HG03558 (cell line): ENCODE measurements around the gene MYZAP.

Experiments
- ATAC-seq: cut with Tn5 transposase; IDR thresholded peaks from one replicate; pipeline ENCODE4 v1.9.1; 2021; ENCODE audit warnings: moderate number of reproducible peaks; ENCODE audit not compliant: unreplicated experiment; ENCODE audit errors: extremely low read depth

MYZAP gene, protein sequence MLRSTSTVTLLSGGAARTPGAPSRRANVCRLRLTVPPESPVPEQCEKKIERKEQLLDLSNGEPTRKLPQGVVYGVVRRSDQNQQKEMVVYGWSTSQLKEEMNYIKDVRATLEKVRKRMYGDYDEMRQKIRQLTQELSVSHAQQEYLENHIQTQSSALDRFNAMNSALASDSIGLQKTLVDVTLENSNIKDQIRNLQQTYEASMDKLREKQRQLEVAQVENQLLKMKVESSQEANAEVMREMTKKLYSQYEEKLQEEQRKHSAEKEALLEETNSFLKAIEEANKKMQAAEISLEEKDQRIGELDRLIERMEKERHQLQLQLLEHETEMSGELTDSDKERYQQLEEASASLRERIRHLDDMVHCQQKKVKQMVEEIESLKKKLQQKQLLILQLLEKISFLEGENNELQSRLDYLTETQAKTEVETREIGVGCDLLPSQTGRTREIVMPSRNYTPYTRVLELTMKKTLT

DNA sequence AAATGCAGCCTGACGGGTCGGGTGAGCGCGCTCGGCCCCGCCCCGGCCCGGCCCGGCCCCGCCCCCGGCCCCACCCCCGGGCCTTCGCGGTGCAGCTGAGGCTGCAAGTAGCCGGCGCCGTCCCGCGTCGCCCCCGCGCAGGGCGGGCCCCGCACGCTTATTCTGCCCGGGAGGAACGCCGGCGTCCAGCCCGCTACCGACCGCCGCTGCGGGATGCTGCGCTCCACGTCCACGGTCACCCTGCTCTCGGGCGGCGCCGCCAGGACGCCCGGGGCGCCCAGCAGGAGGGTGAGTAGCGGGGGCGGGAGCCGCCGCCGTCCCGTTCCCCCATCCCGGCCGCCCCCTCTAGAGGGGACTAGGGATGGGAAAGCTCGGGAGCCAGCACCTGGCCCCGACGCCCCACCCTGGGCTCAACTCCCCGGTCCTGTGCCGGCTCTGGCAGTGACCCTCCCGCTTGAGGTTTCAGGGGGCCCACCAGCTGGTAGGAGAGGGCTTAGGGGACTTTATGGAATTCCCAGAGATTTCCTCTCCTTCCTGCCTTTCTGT lies at the start of gene MYZAP:
MYZAP (plus strand) TSS at position 83 of the 546 bp plus-strand sequence; CDS start at position 214, 131 bp downstream.
- ATAC-seq: no peak

DNA sequence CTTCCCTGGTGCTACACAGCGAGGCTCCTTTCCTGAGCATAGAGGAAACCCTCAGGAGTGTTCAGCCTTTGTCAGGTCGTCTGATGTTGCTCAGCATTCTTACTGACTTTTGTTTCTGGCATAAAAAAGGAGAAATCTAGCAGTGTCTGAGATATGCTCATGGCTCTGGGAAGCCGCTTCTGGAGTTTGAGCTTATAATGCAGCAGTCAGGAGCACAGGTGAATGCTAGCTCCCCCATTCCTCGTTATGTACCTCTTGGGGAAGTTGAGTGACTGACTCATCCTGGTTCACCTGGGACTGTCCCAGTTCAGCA lies 49.2 kb upstream of the MYZAP start:
- ATAC-seq: no peak

DNA sequence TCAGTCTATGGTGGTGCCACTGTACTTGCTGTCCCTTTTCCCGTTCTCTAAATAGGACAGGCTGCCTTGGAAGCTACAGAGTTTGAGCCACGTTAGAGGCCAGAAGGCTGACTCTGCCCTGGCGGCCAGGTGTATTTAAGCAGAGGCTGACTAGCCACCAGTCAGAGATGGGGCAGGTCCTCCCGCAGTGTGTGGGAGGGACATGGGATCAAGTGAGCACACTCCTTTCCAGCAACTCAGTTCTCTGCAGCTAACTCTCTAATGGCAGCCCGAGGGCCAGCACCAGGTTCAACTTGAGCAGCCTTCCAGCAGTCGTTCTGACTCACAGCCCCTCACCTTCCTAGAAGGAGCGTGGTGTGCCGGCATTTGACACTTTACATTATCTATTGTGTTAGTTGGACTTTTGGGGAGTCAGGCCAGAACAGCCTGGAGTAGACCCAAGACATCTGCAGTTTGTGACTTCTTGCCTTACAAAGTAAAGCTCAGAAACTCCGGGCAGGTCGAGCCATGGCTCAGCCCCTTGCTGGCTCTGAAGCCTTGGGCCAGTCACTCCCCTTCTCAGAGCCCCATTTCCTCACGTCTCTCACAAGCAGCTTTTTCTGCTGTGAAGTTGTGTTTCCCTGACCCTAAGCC lies 46.7 kb upstream of the MYZAP start:
- no peak for ATAC-seq

DNA sequence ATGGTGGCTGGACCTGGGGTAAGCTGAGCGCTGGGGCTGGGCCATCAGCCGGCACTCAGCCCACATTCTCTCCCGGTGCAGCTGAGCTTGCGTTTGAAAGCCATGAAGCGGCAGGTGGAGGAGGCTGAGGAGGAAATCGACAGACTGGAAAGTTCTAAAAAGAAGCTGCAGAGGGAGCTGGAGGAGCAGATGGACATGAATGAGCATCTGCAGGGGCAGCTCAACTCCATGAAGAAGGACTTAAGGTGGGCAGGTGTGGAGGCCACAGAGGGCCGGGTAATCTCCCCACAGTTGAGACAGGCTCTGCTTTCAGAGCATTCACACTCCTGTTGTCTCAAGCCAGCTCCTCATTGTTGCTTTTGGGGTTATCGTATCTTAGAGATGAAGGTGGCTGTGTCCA lies 45.7 kb upstream of the MYZAP start:
- ATAC-seq: no peak

DNA sequence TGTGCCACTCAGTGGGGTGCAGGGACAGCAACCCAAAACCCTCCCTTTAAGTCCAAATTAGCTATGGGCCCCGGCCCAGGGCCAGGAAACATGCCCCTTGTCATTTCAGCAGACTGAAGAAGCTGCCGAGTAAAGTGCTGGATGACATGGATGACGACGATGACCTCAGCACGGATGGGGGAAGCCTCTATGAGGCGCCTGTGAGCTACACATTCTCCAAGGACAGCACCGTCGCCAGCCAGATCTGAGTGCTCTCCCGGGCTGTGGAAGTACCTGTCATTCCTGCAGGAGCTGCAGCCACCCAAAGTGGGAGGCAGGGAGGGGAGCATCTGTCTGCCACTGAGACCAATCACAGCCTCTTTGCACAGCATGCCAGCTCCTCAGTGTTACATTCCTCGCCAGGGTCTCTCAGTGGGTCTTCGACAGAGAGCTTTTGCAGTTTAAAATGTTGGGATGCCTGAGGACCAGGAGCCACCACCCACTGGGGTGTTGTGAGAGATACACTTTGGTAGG lies 44.4 kb upstream of the MYZAP start:
- no peak for ATAC-seq

DNA sequence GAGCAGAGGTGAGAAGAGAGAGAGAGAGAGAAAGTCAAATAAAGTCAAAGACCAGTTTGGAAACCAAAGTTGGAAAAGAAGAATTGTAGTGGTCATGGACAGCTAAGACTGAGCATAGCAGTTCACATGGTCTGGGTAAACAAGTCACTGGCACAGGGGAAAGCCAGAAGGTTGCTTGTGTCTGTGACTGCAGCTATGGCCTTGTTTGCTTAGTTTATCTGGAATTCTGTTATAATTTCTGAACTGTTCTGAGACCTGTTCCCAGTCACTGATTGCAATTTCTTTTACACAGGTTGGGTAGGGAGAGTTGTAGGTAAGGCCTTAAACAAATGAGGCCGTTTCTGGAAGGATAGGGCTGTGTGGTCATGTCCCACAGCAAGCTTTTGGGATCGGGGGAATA lies 43.4 kb upstream of the MYZAP start:
- no peak for ATAC-seq

DNA sequence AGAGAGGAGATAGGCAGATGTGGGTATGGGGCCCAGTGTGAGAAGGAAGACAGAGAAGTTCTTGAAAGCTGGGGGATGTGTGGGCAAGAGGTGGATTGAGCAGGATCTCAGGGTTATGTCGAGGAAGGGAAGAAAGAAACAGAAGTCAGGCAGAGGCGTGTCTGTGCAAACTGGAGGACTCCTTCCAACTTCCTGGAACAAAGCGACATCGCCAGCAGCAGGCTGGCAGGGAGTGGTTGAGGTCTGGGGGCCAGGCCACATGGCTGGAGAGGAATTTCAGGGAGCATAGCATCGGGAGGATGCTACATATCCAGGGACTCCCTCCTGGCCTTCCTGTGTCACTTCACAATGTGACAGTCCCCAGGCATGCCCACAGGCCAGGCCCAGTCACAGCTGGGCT lies 42.9 kb upstream of the MYZAP start:
- no peak for ATAC-seq

DNA sequence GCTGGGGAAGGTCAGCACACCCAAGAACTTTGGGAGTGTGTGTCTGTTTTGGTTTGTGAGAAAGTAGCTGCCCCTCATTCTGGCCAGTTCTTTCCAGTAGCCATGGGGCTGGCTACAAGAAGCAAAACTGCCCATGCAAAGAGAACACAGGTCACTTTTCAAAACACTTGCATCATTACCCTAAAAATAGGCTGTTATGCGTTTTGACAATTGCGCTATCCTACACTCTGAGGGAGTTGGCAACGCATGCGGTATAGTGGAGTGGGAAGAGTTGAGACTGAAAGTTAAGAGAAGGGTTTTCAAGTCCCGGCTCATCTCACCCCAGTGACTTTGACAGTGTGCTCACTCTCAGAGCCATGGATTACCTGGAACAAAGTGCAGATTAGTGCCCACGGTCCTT lies 41.8 kb upstream of the MYZAP start:
- ATAC-seq: no peak

DNA sequence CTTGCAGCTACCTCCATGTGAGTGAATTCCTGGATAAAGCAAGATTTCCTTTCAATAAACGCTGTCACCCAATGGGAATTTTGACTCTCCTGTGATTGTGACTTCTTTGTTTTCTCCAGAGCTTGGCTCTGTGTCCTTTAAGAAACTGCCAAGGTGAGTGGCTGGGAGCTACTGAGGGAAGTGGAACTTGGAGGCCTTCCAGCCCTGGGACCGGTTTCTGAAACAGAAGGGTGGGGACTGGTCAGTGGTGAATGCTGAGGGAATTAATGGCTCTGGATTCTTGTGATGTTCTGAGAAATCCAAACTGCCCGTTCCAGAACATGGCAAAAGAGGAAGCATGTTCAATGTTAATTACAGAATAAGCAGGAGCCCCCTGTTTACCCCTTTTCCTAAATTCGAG lies 41.1 kb upstream of the MYZAP start:
- no peak for ATAC-seq

DNA sequence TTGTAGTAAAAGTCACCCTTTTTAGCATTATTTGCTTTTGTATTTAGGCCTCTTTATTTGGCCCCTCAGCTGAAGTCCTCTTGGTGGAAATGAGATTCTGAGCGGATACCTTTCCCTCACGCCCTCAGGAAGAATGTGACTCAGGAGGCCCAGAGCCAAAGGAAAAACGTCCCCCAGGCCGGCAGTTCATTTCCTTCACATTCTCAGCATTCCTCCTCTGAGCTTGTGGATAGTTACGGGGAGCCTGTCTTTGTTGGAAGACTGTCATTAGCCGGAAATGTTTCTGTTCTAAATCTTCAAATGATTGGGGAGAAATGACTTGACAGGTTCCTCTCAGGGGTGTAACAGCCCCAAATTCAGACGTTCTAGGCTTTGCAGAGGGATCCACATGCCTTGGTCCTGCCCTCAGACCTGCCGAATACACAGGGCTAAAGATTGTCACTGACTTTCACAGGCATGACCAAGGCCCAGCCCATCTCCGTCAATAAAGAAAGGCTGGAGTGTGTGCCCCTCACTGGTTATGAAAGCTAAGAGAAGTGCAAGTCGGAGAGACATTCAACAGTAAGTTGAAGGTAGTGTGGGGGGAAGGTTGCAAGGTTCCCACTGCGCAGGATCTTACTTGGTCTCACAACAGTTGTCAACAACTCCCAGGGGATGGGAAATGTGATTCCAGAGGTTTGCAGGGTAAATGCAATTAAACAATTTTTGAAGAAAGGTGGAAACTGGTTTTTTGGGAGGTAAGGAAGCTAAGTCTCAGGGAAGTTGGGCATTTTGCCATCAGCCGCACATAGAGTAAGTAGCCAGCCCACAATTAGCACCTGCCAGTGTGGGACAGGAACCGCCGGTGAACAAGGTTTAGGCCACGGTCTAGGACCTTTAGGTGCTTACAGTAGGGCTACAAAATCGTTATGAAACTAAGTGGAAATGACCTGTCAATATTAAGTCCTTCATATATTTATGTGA lies 39.7 kb upstream of the MYZAP start:
- ATAC-seq: no peak

DNA sequence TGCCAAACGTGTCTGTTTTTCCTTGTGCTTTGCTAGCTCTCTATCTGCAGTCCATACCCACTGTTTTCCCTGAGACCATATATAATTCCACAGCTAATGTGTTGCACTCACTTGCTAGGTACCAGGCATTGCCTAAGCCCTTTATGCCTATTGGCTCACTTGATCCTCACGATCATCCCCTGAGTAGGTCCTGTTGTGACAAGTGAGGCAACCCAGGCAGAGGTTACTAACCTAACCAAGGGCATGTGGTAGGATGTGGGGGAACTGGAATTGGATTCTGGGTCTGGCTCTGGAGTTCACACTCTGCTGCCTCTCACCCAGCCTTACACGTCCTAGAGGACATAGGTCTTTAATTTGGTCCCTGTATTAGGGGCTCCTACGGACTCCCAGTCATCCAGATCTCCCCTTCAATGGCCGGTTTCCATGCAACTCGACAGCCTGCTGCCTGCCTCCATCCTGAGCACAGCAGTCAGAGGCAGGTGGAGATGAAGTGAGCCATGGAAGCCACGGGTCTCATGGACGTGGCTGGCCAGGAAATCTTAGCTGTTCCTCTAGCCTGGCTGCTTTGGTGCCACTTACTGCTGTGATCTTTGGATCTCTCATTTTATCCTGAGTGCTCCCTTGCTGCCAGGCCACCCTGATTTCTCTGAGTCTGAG lies 38.9 kb upstream of the MYZAP start:
- no peak for ATAC-seq

DNA sequence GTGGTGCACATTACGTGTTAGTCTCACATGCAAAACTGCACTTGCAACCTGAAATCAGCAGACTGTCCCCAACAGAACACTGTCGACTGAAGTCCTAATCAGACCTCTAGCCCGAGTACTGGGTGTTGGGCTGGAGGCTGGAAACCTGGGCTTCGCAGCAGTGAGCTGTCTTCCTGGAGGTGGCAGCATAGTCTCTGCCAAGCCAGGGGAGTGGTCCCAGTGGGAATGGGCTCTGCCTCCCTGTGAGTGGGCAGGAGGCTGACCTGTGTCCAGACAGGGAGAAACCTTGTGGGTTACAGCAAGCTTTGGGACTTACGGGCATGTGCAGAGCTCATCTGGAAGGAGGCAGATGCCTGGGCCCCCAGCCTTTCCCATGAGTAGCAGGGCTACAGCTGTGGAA lies 38.2 kb upstream of the MYZAP start:
- ATAC-seq: no peak

DNA sequence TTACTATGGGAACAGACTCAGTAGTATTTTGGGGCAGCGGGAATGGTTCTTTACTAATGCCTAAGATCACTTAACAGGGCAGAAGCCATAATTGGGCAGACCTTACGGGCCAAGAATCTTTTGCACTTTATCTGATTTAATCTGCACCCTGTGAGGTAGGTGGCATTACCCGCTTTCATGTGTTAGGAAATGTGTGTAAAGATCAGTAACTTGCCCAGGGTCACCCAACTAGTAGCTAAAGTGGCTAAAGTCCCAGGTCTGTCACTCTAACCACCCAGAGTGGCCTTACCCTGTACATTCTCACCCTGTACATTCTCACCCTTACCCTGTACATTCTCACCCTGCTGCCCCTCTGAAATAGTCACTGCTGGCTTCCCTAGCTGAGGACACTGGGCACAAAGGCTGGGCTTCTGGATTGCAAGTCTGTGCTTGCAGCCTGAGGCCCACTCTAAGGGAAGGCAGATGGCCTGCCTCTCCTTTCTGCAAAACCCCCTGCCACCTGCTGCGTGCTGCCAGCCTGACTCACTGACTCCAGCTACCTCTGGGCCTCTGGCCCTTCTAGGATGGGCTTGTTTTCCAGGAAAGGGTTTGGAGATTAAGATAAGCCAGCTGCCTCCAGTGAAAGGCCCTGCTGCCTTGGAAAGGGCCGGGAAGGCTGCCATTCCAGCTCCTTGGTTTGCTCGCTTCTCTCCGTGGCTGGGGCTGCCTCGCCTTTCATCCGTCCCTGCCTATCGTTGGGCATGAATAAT lies 37.5 kb upstream of the MYZAP start:
- ATAC-seq: no peak

DNA sequence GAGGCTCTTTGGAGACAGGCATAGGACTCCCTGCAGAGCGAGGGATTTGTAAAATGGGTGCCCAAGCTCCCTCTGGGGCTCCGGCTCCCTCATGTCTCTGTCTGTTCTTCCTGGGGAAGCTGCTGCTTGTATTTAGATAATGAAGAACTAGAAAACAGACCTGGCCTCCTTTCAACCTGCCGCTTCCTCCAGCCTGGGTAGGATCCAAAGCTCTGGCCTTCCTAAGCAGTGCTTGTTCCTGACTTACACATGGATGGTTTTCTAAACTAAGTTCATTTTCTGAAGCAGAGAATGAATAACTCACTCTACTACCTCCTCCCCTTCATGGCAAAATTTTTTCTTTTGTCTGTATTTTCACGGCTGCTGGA lies 36.9 kb upstream of the MYZAP start:
- no peak for ATAC-seq

DNA sequence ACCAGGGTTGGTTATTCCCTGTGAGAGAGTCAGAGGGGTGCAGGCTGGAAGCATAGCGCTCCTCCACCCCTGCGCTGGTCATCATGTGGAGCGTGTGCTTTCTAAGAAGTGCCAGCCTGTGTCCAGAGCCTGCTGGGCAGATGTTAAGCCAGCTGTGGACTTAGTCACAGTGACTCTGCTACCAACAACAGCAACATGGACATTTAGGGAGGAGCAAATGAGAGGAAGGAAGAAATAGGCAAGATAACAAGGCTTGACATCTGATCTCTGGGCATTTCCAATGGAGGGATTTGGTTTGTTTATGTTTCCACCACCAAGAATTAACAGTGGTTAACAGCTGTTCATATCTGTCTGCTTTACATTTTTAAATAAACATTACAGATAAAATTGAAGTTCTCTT lies 36.4 kb upstream of the MYZAP start:
- no peak for ATAC-seq

DNA sequence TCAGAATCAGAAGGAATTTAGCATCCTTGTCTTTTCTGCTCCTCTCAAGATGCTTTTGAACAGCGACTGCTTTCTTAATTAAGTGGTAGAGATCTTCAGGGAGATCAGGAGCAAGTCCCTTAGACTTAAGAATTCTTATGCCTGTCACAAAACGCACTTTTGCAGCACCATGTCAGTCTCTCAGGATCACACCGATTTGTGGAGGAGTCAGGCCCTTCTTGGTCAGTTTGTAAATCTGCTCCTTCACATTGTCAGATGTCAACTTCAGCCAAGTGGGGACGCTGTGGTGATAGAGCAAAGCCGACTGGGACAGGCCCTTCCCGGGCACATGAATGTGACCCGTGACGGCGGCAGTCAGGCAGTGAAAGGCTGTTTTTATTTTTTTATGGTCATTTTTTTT lies 35.7 kb upstream of the MYZAP start:
- ATAC-seq: no peak

DNA sequence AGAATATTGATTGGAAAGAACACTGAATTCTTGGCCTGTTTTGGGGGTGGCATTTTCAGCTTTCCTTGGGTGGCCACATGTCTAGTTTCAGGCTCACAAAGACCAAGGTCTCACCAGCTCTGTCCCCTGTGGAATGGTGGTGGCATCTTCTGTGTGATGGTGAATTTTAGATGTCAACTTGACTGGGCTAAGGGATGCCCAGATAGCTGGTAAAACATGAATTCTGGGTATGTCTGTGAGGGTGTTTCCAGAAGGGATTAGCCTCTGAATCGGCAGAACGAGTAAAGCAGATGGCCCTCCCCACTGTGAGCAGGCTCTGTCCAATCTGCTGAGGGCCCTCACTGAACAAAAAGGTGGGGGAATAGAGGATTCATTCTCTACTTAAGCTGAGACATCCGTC lies 34.4 kb upstream of the MYZAP start:
- no peak for ATAC-seq

DNA sequence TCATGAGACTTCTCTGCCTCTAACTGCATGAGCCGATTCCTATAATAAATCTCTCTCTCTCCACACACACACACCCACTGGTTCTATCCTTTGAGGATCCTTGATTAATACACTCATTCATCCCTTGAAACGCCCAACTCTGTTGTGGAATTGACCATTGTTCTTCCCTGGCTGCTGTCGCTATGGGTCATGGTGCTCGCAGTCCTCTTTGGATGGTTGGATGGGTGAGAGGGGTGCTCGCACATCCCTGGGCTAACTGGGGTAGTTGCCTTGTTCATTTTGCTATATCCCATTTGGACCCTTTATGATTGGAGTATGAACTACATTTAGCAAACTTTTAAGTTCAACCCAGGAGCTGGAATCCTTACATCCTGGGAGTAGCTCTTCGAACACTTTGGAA lies 33.9 kb upstream of the MYZAP start:
- ATAC-seq: no peak

DNA sequence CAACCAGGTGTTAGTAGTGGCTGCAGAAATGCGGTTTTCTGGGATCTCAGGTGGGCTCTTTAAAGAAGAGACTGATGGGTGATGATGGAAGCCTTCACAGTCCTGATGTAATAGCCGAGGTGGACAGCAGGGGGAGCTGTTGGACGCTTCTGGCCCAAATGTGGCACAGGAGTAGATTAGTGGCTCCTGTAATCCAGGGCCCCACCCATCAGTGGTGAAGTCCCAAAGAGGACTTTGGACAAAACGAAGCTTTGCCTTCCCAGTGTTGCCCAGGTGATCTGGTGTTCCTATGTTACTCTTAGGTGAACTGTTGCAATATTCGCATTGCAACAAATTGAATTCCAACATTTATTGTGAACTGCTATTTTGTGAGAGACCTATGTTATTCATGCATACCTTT lies 31.8 kb upstream of the MYZAP start:
- no peak for ATAC-seq
